OCI-LY1 (cell line): Measurements from ENCODE around the gene MLC1.

Experiments
- EZH2 ChIP-seq: fragments of 200-600 bp; sonication (generic), shearing (Covaris generic); IDR thresholded peaks from 2 replicates; pipeline ENCODE4 v1.8.0; 2017; ENCODE audit warnings: borderline replicate concordance, mixed run types, mild to moderate bottlenecking, antibody characterized with exemption, low read length, moderate library complexity, mixed read lengths
- TF ChIP-seq, protein P1 (sequence below): fragments of 200-600 bp; sonication (generic), shearing (Covaris generic); IDR thresholded peaks from 2 replicates; pipeline ENCODE4 v1.5.1; 2017; ENCODE audit warnings: mild to moderate bottlenecking, antibody characterized with exemption, low read length, moderate library complexity, mixed read lengths

DNA sequence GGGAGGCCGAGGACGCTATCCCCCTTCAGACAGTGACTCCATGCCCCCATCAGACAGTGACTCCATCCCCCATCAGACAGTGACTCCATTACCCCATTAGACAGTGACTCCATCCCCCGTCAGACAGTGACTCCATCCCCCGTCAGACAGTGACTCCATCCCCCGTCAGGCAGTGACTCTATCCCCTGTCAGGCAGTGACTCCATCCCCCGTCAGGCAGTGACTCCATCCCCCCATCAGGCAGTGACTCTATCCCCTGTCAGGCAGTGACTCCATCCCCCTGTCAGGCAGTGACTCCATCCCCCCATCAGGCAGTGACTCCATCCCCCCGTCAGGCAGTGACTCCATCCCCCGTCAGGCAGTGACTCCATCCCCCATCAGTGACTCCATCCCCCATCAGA, 18.0 kb downstream of the MLC1 start:
- TF ChIP-seq, protein P1, sequence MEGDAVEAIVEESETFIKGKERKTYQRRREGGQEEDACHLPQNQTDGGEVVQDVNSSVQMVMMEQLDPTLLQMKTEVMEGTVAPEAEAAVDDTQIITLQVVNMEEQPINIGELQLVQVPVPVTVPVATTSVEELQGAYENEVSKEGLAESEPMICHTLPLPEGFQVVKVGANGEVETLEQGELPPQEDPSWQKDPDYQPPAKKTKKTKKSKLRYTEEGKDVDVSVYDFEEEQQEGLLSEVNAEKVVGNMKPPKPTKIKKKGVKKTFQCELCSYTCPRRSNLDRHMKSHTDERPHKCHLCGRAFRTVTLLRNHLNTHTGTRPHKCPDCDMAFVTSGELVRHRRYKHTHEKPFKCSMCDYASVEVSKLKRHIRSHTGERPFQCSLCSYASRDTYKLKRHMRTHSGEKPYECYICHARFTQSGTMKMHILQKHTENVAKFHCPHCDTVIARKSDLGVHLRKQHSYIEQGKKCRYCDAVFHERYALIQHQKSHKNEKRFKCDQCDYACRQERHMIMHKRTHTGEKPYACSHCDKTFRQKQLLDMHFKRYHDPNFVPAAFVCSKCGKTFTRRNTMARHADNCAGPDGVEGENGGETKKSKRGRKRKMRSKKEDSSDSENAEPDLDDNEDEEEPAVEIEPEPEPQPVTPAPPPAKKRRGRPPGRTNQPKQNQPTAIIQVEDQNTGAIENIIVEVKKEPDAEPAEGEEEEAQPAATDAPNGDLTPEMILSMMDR, result no peak
- no peak for TF ChIP-seq EZH2
